Fibroblast of lung (primary cell): Measurements from ENCODE around the gene KIAA1217.

Source experiments
- EZH2 ChIP-seq: IDR thresholded peaks from 2 replicates; pipeline ENCODE4 v1.5.1; 2012; ENCODE audit warnings: low read length, control low read depth, mild to moderate bottlenecking; ENCODE audit errors: missing control alignments
- TF ChIP-seq, protein P1 (sequence below), 2 donors: IDR thresholded peaks in 1 of 2; conservative IDR thresholded peaks in 1 of 2; 1 replicate in 1 of 2; 2 replicates in 1 of 2; pipeline ENCODE4 v1.5.1; 2011 to 2012; ENCODE audit warnings: low read length in 2 of 2, control low read depth in 1 of 2, inconsistent platforms in 1 of 2, low read depth in 1 of 2, mild to moderate bottlenecking in 1 of 2

DNA sequence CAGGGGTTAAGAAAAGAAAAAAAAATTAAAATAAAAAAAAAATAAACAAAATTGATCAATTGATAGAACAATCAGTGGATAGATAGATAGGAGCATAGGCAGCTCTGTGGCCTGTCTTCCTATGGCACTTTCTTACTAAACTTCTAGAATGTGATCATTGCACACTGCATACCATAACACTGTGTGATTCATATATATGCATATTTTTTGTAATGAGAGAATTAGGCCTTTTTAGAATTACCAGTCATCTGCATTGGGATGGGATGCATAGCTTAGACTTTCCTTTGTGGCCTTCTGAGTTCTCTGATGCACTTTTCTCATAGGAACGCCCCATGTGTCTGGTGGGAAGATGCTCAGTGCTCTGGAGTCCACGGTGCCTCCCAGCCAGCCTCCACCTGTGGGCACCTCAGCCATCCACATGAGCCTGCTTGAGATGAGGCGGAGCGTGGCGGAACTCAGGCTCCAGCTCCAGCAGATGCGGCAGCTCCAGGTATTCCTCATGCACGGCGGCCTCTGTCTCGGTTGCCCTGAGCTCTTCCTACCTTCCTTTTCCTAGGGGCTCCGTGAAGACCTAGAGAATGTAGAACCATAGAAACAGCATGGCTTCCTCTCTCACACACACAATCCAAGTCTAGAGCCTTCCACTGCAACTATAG is 292.2 kb downstream of the KIAA1217 start:
- TF ChIP-seq, protein P1, sequence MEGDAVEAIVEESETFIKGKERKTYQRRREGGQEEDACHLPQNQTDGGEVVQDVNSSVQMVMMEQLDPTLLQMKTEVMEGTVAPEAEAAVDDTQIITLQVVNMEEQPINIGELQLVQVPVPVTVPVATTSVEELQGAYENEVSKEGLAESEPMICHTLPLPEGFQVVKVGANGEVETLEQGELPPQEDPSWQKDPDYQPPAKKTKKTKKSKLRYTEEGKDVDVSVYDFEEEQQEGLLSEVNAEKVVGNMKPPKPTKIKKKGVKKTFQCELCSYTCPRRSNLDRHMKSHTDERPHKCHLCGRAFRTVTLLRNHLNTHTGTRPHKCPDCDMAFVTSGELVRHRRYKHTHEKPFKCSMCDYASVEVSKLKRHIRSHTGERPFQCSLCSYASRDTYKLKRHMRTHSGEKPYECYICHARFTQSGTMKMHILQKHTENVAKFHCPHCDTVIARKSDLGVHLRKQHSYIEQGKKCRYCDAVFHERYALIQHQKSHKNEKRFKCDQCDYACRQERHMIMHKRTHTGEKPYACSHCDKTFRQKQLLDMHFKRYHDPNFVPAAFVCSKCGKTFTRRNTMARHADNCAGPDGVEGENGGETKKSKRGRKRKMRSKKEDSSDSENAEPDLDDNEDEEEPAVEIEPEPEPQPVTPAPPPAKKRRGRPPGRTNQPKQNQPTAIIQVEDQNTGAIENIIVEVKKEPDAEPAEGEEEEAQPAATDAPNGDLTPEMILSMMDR (conservative IDR thresholded peaks at IDR 0.05 in 1 of 2, IDR thresholded peaks at IDR 0.05 in 1 of 2; ENCODE audit: low read depth in 1 of 2, low read length in 2 of 2) = no peak
- TF ChIP-seq EZH2 = no peak
